Measurements from ENCODE around the gene CFAP68. TPM values are rescaled to one million over a fixed set of nuclear protein-coding genes. Genes with fewer than 3 reads are reported as not detected.

The CFAP68 gene
- total RNA-seq, 2 donors from 2014 or later, result 19.5 to 22.4 TPM

Other genes with a start within 250 kb of the CFAP68 start
- gene PPP2R1B, start 113.2 kb upstream of the CFAP68 start, total RNA-seq, result 10 to 100 TPM; 46.9 to 72.6 TPM
- gene ALG9, start 8.0 kb upstream of the CFAP68 start, total RNA-seq, result 10 to 100 TPM; 33.9 to 39.5 TPM
- gene FDXACB1, start 376 bp upstream of the CFAP68 start, total RNA-seq, result 1 to 10 TPM; 3.7 to 7.1 TPM
- gene CRYAB, start 32.2 kb downstream of the CFAP68 start, total RNA-seq, result not detected
- under 1 TPM in 1 of 2 donors, not detected in 1; 0.32 TPM for gene HSPB2, start 33.2 kb downstream of the CFAP68 start, total RNA-seq
- gene C11orf52, start 39.4 kb downstream of the CFAP68 start, total RNA-seq, result not detected
- gene DIXDC1, start 57.8 kb downstream of the CFAP68 start, total RNA-seq, result 10 to 100 TPM; 11.3 to 27.4 TPM
- 10 to 100 TPM; 27.4 to 49.1 TPM for gene DLAT, start 145.9 kb downstream of the CFAP68 start, total RNA-seq
- under 1 TPM; 0.54 to 0.87 TPM for gene PIH1D2, start 194.5 kb downstream of the CFAP68 start, total RNA-seq
- gene NKAPD1, start 194.8 kb downstream of the CFAP68 start, total RNA-seq, result 10 to 100 TPM; 19.7 to 20.2 TPM
- 10 to 100 TPM; 26.6 to 42.6 TPM for gene TIMM8B, start 207.2 kb downstream of the CFAP68 start, total RNA-seq
- 100 to 1,000 TPM in 1 of 2 donors, 10 to 100 TPM in 1; 75.4 to 101 TPM for gene SDHD, start 207.3 kb downstream of the CFAP68 start, total RNA-seq

All from activated T-helper 17 cell treated with anti-CD3 and anti-CD28 coated beads, Interleukin-2, amount 50 U/mL, for 72 hours (primary cell).